Activated CD4-positive, alpha-beta T cell treated with anti-CD3 and anti-CD28 coated beads, Interleukin-2, amount 10 ng/mL, durations not matched to agents 24 days and 14 days (primary cell): ENCODE data around the gene PDRG1. TPM values are rescaled to one million over a fixed set of nuclear protein-coding genes. Genes with fewer than 3 reads are reported as not detected.
A peak's percentile ranks its signal among the peaks of the same experiment; 100 is the strongest.

Experiments used
- DNase-seq: peaks from one replicate; pipeline ENCODE4 v3.0.0; 2022
- H3K27ac Mint-ChIP-seq: one replicate; pipeline ENCODE4 v1.8.0; 2022; ENCODE audit warnings: mild to moderate bottlenecking, mixed read lengths
- H3K27me3 Mint-ChIP-seq: one replicate; pipeline ENCODE4 v1.8.0; 2022; ENCODE audit warnings: mixed read lengths
- H3K36me3 Mint-ChIP-seq: one replicate; pipeline ENCODE4 v1.8.0; 2022; ENCODE audit warnings: low read depth, mild to moderate bottlenecking, mixed read lengths
- H3K4me1 Mint-ChIP-seq: one replicate; pipeline ENCODE4 v1.8.0; 2021; ENCODE audit warnings: mixed read lengths
- H3K4me3 Mint-ChIP-seq: one replicate; pipeline ENCODE4 v1.8.0; 2022; ENCODE audit warnings: mild to moderate bottlenecking, moderate library complexity, mixed read lengths
- H3K9me3 Mint-ChIP-seq: one replicate; pipeline ENCODE4 v1.8.0; 2021; ENCODE audit warnings: mixed read lengths
- intact Hi-C: fragments of 100-400 bp; cut with micrococcal nuclease; formaldehyde crosslinking; loops from one replicate; pipeline ENCODE4 v1.15.1; 2023
- total RNA-seq: library from RNA; stranded (reverse); gene quantifications from 2 replicates; pipeline ENCODE4 v1.2.3, GENCODE V29; 2022

Gene PDRG1
- total RNA-seq, 1 donor from 2014 or later = 19.3 TPM

DNA sequence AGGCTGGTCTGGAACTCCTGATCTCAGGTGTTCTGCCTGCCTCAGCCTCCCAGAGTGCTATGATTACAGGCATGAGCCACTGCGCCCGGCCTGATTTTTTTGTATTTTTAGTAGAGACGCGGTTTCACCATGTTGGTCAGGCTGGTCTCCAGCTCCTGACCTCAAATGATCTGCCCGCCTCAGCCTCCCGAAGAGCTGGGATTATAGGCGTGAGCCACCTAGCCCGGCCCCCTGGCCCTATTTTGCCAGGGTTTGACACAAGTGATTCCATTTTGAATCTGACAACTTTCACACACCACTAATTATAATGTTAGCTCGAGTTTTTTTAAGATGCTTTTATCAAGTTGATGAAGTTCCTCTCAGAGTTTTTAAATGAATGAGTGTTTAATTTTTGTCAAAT is 55.8 kb downstream of the PDRG1 start:
- no peak for DNase-seq
- Mint-ChIP-seq H3K4me3 (no peak overlapping the region), H3K4me1 (no peaks in the 10 kb centered on the region), H3K36me3 (no peaks in the 10 kb centered on the region), H3K27me3 (peaks cover 7% of the 10 kb centered on the region), H3K9me3 (no peaks in the 10 kb centered on the region), H3K27ac (no peak overlapping the region)
- intact Hi-C loops = no loop called here

DNA sequence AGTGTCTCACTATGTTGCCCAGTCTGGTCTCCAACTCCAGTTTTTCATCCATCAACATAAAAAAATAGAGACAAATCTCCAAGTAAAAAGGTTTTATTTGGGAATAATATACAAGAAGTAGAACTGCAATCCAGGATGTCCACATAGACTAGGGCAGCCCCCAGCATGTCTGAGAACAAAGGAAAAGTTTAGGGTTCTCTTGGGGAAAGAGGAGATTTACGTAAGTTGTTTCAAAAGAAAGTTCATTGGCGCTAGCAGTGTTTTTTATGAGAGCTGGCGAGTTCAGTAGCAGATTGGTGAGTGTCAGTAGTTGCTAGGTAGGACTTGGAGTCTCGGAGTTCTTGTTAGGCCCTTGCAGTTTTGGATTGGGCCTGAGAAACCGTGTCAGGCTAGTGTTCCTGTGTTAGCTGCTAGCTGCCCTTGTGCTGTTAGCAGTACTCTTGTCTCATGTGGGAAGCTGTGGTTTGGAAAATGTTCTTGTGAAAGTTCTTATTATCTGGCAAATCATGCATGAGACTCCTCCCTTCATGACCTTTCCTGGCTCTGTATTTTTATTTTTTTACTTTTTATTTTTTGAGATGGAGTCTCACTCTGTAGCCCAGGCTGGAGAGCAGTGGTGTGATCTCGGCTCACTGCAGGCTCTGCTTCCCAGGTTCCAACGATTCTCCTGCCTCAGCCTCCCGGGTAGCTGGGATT is 56.7 kb downstream of the PDRG1 start:
- intact Hi-C loops = no loop called here
- Mint-ChIP-seq H3K4me1 (no peaks in the 10 kb centered on the region), H3K4me3 (no peak overlapping the region), H3K9me3 (no peaks in the 10 kb centered on the region), H3K36me3 (no peaks in the 10 kb centered on the region), H3K27ac (no peak overlapping the region), H3K27me3 (peaks cover 7% of the 10 kb centered on the region)
- DNase-seq = peak; percentile 65

Other genes starting within 250 kb of the PDRG1 start
- gene BCL2L1, start 229.2 kb downstream of the PDRG1 start, total RNA-seq = 379 and 381 TPM in 2 replicates
- 60.1 and 61.3 TPM in 2 replicates for gene TPX2, start 212.8 kb downstream of the PDRG1 start, total RNA-seq
- gene MYLK2, start 132.7 kb downstream of the PDRG1 start, total RNA-seq = 0.26 and 0.28 TPM in 2 replicates
- gene FOXS1, start 106.4 kb downstream of the PDRG1 start, total RNA-seq = not detected in 2 replicates
- gene DUSP15, start 81.5 kb downstream of the PDRG1 start, total RNA-seq = not detected in 2 replicates
- not detected in 2 replicates for gene TTLL9, start 81.4 kb downstream of the PDRG1 start, total RNA-seq
- not detected in 2 replicates for gene XKR7, start 16.1 kb upstream of the PDRG1 start, total RNA-seq
- gene CCM2L, start 58.4 kb upstream of the PDRG1 start, total RNA-seq = not detected in 2 replicates
- not detected in 2 replicates for gene HCK, start 100.2 kb upstream of the PDRG1 start, total RNA-seq
- 48.9 and 49.8 TPM in 2 replicates for gene TM9SF4, start 157.7 kb upstream of the PDRG1 start, total RNA-seq